ENCODE results near the gene RXRB.

RXRB gene

GRCh38 chr6:33203443-33204164, 3.1 kb upstream of the RXRB start (continued):
- TF ChIP-seq CREB5 (CRISPR knock-in tag; IDR thresholded peaks at IDR 0.05; ENCODE audit: low read depth): no peak
- no peak for TF ChIP-seq ZFP30 (CRISPR knock-in tag; IDR thresholded peaks at IDR 0.05)
- no peak for TF ChIP-seq BACH2 (CRISPR knock-in tag; IDR thresholded peaks at IDR 0.05; ENCODE audit: borderline replicate concordance)
- no peak for TF ChIP-seq GLIS3 (CRISPR knock-in tag; IDR thresholded peaks at IDR 0.05)
- no peak for TF ChIP-seq ZC3H10 (CRISPR knock-in tag; IDR thresholded peaks at IDR 0.05)
- no peak for TF ChIP-seq ZFP3 (CRISPR knock-in tag; IDR thresholded peaks at IDR 0.05)
- TF ChIP-seq ZNF8 (CRISPR knock-in tag; IDR thresholded peaks at IDR 0.05): no peak
- no peak for TF ChIP-seq TOX (CRISPR knock-in tag; IDR thresholded peaks at IDR 0.05; ENCODE audit: borderline replicate concordance)
- TF ChIP-seq ZNF565 (CRISPR knock-in tag; conservative IDR thresholded peaks at IDR 0.05; ENCODE audit: low read depth): no peak
- no peak for TF ChIP-seq PATZ1 (CRISPR knock-in tag; IDR thresholded peaks at IDR 0.05; ENCODE audit: borderline replicate concordance)

GRCh38 chr6:33202799-33203198, 2.3 kb upstream of the RXRB start:
- ATAC-seq: no peak
- TF ChIP-seq BACH2 (CRISPR knock-in tag; IDR thresholded peaks at IDR 0.05; ENCODE audit: borderline replicate concordance) (no peak), PPARA (CRISPR knock-in tag; IDR thresholded peaks at IDR 0.05; ENCODE audit: borderline replicate concordance) (no peak), ZNF8 (CRISPR knock-in tag; IDR thresholded peaks at IDR 0.05) (no peak), PATZ1 (CRISPR knock-in tag; IDR thresholded peaks at IDR 0.05; ENCODE audit: borderline replicate concordance) (no peak), OSR1 (CRISPR knock-in tag; IDR thresholded peaks at IDR 0.05) (no peak), CREB5 (CRISPR knock-in tag; IDR thresholded peaks at IDR 0.05; ENCODE audit: low read depth) (no peak), ARNTL (CRISPR knock-in tag; IDR thresholded peaks at IDR 0.05; ENCODE audit: borderline replicate concordance, low read depth) (no peak), ZNF70 (CRISPR knock-in tag; IDR thresholded peaks at IDR 0.05) (no peak), TCF4 (CRISPR knock-in tag; IDR thresholded peaks at IDR 0.05; ENCODE audit: borderline replicate concordance) (no peak), ZFP30 (CRISPR knock-in tag; IDR thresholded peaks at IDR 0.05) (no peak), ESRRG (CRISPR knock-in tag; IDR thresholded peaks at IDR 0.05) (no peak), ZNF565 (CRISPR knock-in tag; conservative IDR thresholded peaks at IDR 0.05; ENCODE audit: low read depth) (no peak), GLIS3 (CRISPR knock-in tag; IDR thresholded peaks at IDR 0.05) (no peak), CSDC2 (CRISPR knock-in tag; IDR thresholded peaks at IDR 0.05) (no peak)

GRCh38 chr6:33201935-33202334, 1.5 kb upstream of the RXRB start:
- ATAC-seq: no peak
- TF ChIP-seq ZFP30 (CRISPR knock-in tag; IDR thresholded peaks at IDR 0.05) (no peak), RARB (CRISPR knock-in tag; IDR thresholded peaks at IDR 0.05) (no peak), ARNTL (CRISPR knock-in tag; IDR thresholded peaks at IDR 0.05; ENCODE audit: borderline replicate concordance, low read depth) (no peak), ZC3H10 (CRISPR knock-in tag; IDR thresholded peaks at IDR 0.05) (no peak), PPARA (CRISPR knock-in tag; IDR thresholded peaks at IDR 0.05; ENCODE audit: borderline replicate concordance) (no peak), PATZ1 (CRISPR knock-in tag; IDR thresholded peaks at IDR 0.05; ENCODE audit: borderline replicate concordance) (no peak), BACH2 (CRISPR knock-in tag; IDR thresholded peaks at IDR 0.05; ENCODE audit: borderline replicate concordance) (no peak), CSDC2 (CRISPR knock-in tag; IDR thresholded peaks at IDR 0.05) (no peak), TSHZ2 (CRISPR knock-in tag; IDR thresholded peaks at IDR 0.05) (no peak), ISL1 (CRISPR knock-in tag; IDR thresholded peaks at IDR 0.05) (no peak), SNAI2 (CRISPR knock-in tag; IDR thresholded peaks at IDR 0.05) (no peak), TOX (CRISPR knock-in tag; IDR thresholded peaks at IDR 0.05; ENCODE audit: borderline replicate concordance) (no peak), ZNF565 (CRISPR knock-in tag; conservative IDR thresholded peaks at IDR 0.05; ENCODE audit: low read depth) (no peak), ESRRG (CRISPR knock-in tag; IDR thresholded peaks at IDR 0.05) (no peak), TCF4 (CRISPR knock-in tag; IDR thresholded peaks at IDR 0.05; ENCODE audit: borderline replicate concordance) (no peak), ZFP3 (CRISPR knock-in tag; IDR thresholded peaks at IDR 0.05) (no peak), CSRNP3 (CRISPR knock-in tag; IDR thresholded peaks at IDR 0.05) (no peak)

Data from SK-N-SH treated with all-trans-retinoic acid at 6 μM for 48 hours (cell line).